K562 (cell line): ENCODE data around the gene RELA. TPM values are rescaled to one million over a fixed set of nuclear protein-coding genes. Genes with fewer than 3 reads are reported as not detected.

Experiments
- ATAC-seq: fragments of 200-7000 bp; cut with Tn5 transposase; 3 replicates; pipeline ENCODE4 v1.9.1; 2020; ENCODE audit warnings: moderate library complexity
- BruUV-seq: library from RNA; stranded (reverse); fragments of 400-500 nt; replicated peaks from 2 replicates; lab custom pipeline; 2021; lab: Mats Ljungman, UMichigan
- CTCF ChIA-PET: fragments of 300-600 bp; formaldehyde crosslinking; extraction: SDS; loops from one replicate; lab custom pipeline; 2021; ENCODE audit warnings: low intra/inter-chr PET ratio; lab: Yijun Ruan, JAX
- POLR2A ChIA-PET: fragments of 300-600, 350-650 bp; sonication (Branson Sonifier 250); formaldehyde crosslinking; extraction: SDS; loops from one replicate; lab custom pipeline; 2021; ENCODE audit warnings: antibody characterized with exemption, inconsistent platforms; lab: Yijun Ruan, JAX
- DNase-seq, 4 experiments: peaks; one replicate each; pipeline versions ENCODE4 v3.0.0 to v3.0.0-alpha.2; 2011 to 2018; ENCODE audit warnings: low spot score in 3 of 4, mixed read lengths in 3 of 4; ENCODE audit errors: extremely low read depth in 1 of 4
- FAIRE-seq: peaks from 2 replicates; lab custom pipeline; 2011; peaks lifted over from hg19 to GRCh38; lab: Jason Lieb, UNC
- H2AFZ ChIP-seq: 2 replicates; pipeline ENCODE4 v1.6.0; 2011; ENCODE audit warnings: low read depth, low read length, control low read depth, inconsistent platforms
- H3K27ac ChIP-seq: fragments of 200-600 bp; 3 replicates; pipeline ENCODE4 v1.8.0; 2011; ENCODE audit warnings: low read depth, mild to moderate bottlenecking, control low read depth, inconsistent platforms, low read length, moderate library complexity, mixed read lengths; ENCODE audit errors: extremely low read depth
- H3K27me3 ChIP-seq, 2 experiments: fragments of 300-600 bp in 1 of 2; 2 replicates in 1 of 2; 3 replicates in 1 of 2; pipeline versions ENCODE4 v1.6.0 to v1.8.0; 2011; ENCODE audit warnings: inconsistent platforms in 2 of 2, low read length in 2 of 2, mild to moderate bottlenecking in 1 of 2, mixed read lengths in 1 of 2, moderate library complexity in 1 of 2; ENCODE audit not compliant: control insufficient read depth in 2 of 2, insufficient read depth in 2 of 2
- H3K36me3 ChIP-seq: fragments of 300-600 bp; 3 replicates; pipeline ENCODE4 v1.8.0; 2011; ENCODE audit warnings: mild to moderate bottlenecking, low read length, inconsistent platforms; ENCODE audit not compliant: control insufficient read depth, insufficient read depth
- H3K4me1 ChIP-seq, 2 experiments: fragments of 200-600 bp in 1 of 2; replicated peaks in 1 of 2; 2 replicates in 1 of 2; 3 replicates in 1 of 2; pipeline versions ENCODE4 v1.5.1 to v1.8.0; 2011; ENCODE audit warnings: inconsistent platforms in 2 of 2, low read length in 2 of 2, mild to moderate bottlenecking in 1 of 2, mixed read lengths in 1 of 2, moderate library complexity in 1 of 2; ENCODE audit not compliant: control insufficient read depth in 2 of 2, insufficient read depth in 2 of 2
- H3K4me2 ChIP-seq: 2 replicates; pipeline ENCODE4 v1.6.1; 2011; ENCODE audit warnings: low read length, control low read depth, inconsistent platforms, mixed read lengths; ENCODE audit not compliant: insufficient read depth
- H3K4me3 ChIP-seq: fragments of 200-600 bp; sonication (generic), shearing (Covaris generic); 2 replicates; pipeline ENCODE4 v1.5.1; 2016; ENCODE audit warnings: control low read depth, inconsistent platforms
- H3K79me2 ChIP-seq: fragments of 200-600 bp; 3 replicates; pipeline ENCODE4 v1.8.0; 2011; ENCODE audit warnings: low read length, inconsistent platforms; ENCODE audit not compliant: control insufficient read depth, insufficient read depth
- H3K9ac ChIP-seq, 2 experiments: 2 replicates each; pipeline versions ENCODE4 v1.6.0 to v1.6.1; 2011; ENCODE audit warnings: low read depth in 2 of 2, low read length in 2 of 2, control low read depth in 1 of 2, inconsistent platforms in 1 of 2, mild to moderate bottlenecking in 1 of 2, mixed read lengths in 1 of 2; ENCODE audit not compliant: insufficient read depth in 1 of 2
- H3K9me1 ChIP-seq: one replicate; pipeline ENCODE4 v1.6.0; 2011; ENCODE audit warnings: inconsistent platforms, mild to moderate bottlenecking, low read length, moderate library complexity; ENCODE audit not compliant: control insufficient read depth, insufficient read depth
- H3K9me3 ChIP-seq: replicated peaks from 2 replicates; pipeline ENCODE4 v1.5.1; 2011; ENCODE audit warnings: low read depth, low read length, inconsistent platforms; ENCODE audit not compliant: control insufficient read depth, insufficient read depth
- H4K20me1 ChIP-seq: replicated peaks from 2 replicates; pipeline ENCODE4 v1.6.1; 2011; ENCODE audit warnings: low read length, inconsistent platforms, mixed read lengths; ENCODE audit not compliant: control insufficient read depth, insufficient read depth
- DACH1 ChIP-seq: fragments of 450-650 bp; IDR thresholded peaks from 2 replicates; pipeline ENCODE4 v1.6.1; 2018; ENCODE audit not compliant: partially characterized antibody
- PCBP2 ChIP-seq: fragments of 200-400 bp; formaldehyde crosslinking; IDR thresholded peaks from 2 replicates; pipeline ENCODE4 v1.6.1; 2018; ENCODE audit warnings: low read length, low read depth, mild to moderate bottlenecking, moderate library complexity; ENCODE audit not compliant: poor library complexity, severe bottlenecking
- ZC3H11A ChIP-seq: IDR thresholded peaks from 2 replicates; pipeline ENCODE4 v1.6.1; 2012; ENCODE audit warnings: low read depth, low read length, improper control_type of control experiment
- ZNF3 ChIP-seq: fragments of 250-450 bp; sonication (Bioruptor Pico); IDR thresholded peaks from 2 replicates; pipeline ENCODE4 v1.5.0; 2021; ENCODE audit warnings: mild to moderate bottlenecking, moderate library complexity
- ZNF436 ChIP-seq: fragments of 250-450, 450-650 bp; sonication (Bioruptor Pico); formaldehyde crosslinking; IDR thresholded peaks from 2 replicates; pipeline ENCODE4 v1.7.0; 2020; ENCODE audit warnings: mild to moderate bottlenecking
- WGBS: fragments of 100-300 bp; shearing (Covaris generic); methylation state at CpG from one replicate; pipeline ENCODE4 v1.1.6; 2016; ENCODE audit warnings: low coverage, mixed read lengths; ENCODE audit not compliant: insufficient coverage; ENCODE audit errors: missing lambda C conversion rate; 5-methylcytosine and 5-hydroxymethylcytosine counted together
- in situ Hi-C: fragments of 300-500 bp; cut with MboI; formaldehyde crosslinking; loops from 4 replicates; pipeline ENCODE4 v1.15.0; 2018; ENCODE audit warnings: inconsistent platforms, mixed read lengths
- intact Hi-C: fragments of 100-400 bp; cut with micrococcal nuclease; formaldehyde crosslinking; loops from 2 replicates; pipeline ENCODE4 v1.14.2; 2022
- polyA plus RNA-seq, 8 experiments: library from polyadenylated mRNA; depleted of rRNA in 4 of 8; stranded (reverse) in 5 of 8; unstranded in 3 of 8; fragments of >200 nt; fragmentation: Nextera tagmentation in 2 of 8; fragmentation: Illumina TruSeq in 1 of 8; extraction: Ambion mirVana in 2 of 8; extraction: Trizol in 1 of 8; gene quantifications; 2 replicates each; pipeline versions ENCODE4 v1.2.1 to v1.2.3, GENCODE V29; 2011 to 2014; ENCODE audit warnings: inconsistent platforms in 1 of 8, missing spikeins in 1 of 8
- total RNA-seq, 7 experiments: library from RNA; depleted of rRNA in 6 of 7; stranded (reverse); fragments of >200 nt in 6 of 7; fragmentation: Illumina TruSeq in 2 of 7; extraction: Trizol in 2 of 7; gene quantifications; 2 replicates each; pipeline versions ENCODE4 v1.2.1 to v1.2.3, GENCODE V29; 2011 to 2021; ENCODE audit warnings: low replicate concordance in 1 of 7
- TF ChIP-seq, protein P1 (sequence below): fragments of 450-650 bp; formaldehyde crosslinking; conservative IDR thresholded peaks from 2 replicates; pipeline ENCODE4 v1.4.0; 2022; ENCODE audit warnings: mild to moderate bottlenecking, missing genetic modification characterization
- TF ChIP-seq, protein P2 (sequence below): sonication (generic); formaldehyde crosslinking; IDR thresholded peaks from 2 replicates; pipeline ENCODE4 v1.8.0; 2023; ENCODE audit warnings: mild to moderate bottlenecking, missing genetic modification reagents
- TF ChIP-seq, protein P3 (sequence below): fragments of 250-450 bp; sonication (Bioruptor Pico); IDR thresholded peaks from 2 replicates; pipeline ENCODE4 v1.8.0; 2021; ENCODE audit warnings: moderate library complexity, mild to moderate bottlenecking, inconsistent platforms
- TF ChIP-seq, protein P4 (sequence below): fragments of 450-650 bp; IDR thresholded peaks from 2 replicates; pipeline ENCODE4 v1.6.1; 2017; ENCODE audit warnings: antibody characterized with exemption
- TF ChIP-seq, protein P5 (sequence below): fragments of 450-650 bp; IDR thresholded peaks from 2 replicates; pipeline ENCODE4 v1.6.1; 2016; ENCODE audit warnings: borderline replicate concordance

The RELA gene
- total and polyA plus RNA-seq, 9 of the 15 experiments (the other 6 are each of a cell fraction or from before 2014, with no cell fraction given), result 6.0 to 67.4 (median 20.6) TPM

DNA sequence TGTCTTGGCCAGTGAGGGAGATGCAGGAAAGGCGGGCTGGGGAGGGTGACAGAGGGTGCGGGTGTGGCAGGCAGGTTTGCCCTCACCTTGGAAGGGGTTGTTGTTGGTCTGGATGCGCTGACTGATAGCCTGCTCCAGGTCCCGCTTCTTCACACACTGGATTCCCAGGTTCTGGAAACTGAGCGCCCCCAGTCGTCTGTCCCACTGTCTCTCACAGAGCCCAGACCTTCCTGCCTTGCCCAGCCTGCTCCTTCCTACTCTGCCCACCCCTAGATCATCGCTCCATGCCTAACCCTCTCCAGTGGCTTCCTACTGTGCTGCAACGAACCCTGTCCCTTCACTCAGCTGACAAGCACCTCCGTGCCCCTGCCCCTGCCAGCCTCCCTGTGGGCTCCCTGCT lies 2.7 kb downstream of the RELA start:
- intact Hi-C loops, result no loop called here
- TF ChIP-seq, protein P1, sequence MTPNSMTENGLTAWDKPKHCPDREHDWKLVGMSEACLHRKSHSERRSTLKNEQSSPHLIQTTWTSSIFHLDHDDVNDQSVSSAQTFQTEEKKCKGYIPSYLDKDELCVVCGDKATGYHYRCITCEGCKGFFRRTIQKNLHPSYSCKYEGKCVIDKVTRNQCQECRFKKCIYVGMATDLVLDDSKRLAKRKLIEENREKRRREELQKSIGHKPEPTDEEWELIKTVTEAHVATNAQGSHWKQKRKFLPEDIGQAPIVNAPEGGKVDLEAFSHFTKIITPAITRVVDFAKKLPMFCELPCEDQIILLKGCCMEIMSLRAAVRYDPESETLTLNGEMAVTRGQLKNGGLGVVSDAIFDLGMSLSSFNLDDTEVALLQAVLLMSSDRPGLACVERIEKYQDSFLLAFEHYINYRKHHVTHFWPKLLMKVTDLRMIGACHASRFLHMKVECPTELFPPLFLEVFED (CRISPR knock-in tag), result no peak
- no peak for TF ChIP-seq ZNF3 (CRISPR knock-in tag)
- TF ChIP-seq DACH1, result no peak
- TF ChIP-seq, protein P2, sequence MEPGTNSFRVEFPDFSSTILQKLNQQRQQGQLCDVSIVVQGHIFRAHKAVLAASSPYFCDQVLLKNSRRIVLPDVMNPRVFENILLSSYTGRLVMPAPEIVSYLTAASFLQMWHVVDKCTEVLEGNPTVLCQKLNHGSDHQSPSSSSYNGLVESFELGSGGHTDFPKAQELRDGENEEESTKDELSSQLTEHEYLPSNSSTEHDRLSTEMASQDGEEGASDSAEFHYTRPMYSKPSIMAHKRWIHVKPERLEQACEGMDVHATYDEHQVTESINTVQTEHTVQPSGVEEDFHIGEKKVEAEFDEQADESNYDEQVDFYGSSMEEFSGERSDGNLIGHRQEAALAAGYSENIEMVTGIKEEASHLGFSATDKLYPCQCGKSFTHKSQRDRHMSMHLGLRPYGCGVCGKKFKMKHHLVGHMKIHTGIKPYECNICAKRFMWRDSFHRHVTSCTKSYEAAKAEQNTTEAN (CRISPR knock-in tag), result no peak
- TF ChIP-seq, protein P3, sequence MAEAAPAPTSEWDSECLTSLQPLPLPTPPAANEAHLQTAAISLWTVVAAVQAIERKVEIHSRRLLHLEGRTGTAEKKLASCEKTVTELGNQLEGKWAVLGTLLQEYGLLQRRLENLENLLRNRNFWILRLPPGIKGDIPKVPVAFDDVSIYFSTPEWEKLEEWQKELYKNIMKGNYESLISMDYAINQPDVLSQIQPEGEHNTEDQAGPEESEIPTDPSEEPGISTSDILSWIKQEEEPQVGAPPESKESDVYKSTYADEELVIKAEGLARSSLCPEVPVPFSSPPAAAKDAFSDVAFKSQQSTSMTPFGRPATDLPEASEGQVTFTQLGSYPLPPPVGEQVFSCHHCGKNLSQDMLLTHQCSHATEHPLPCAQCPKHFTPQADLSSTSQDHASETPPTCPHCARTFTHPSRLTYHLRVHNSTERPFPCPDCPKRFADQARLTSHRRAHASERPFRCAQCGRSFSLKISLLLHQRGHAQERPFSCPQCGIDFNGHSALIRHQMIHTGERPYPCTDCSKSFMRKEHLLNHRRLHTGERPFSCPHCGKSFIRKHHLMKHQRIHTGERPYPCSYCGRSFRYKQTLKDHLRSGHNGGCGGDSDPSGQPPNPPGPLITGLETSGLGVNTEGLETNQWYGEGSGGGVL (CRISPR knock-in tag), result no peak
- TF ChIP-seq, protein P4, sequence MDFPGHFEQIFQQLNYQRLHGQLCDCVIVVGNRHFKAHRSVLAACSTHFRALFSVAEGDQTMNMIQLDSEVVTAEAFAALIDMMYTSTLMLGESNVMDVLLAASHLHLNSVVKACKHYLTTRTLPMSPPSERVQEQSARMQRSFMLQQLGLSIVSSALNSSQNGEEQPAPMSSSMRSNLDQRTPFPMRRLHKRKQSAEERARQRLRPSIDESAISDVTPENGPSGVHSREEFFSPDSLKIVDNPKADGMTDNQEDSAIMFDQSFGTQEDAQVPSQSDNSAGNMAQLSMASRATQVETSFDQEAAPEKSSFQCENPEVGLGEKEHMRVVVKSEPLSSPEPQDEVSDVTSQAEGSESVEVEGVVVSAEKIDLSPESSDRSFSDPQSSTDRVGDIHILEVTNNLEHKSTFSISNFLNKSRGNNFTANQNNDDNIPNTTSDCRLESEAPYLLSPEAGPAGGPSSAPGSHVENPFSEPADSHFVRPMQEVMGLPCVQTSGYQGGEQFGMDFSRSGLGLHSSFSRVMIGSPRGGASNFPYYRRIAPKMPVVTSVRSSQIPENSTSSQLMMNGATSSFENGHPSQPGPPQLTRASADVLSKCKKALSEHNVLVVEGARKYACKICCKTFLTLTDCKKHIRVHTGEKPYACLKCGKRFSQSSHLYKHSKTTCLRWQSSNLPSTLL, result no peak
- TF ChIP-seq ZNF436 (CRISPR knock-in tag), result no peak
- TF ChIP-seq, protein P5, sequence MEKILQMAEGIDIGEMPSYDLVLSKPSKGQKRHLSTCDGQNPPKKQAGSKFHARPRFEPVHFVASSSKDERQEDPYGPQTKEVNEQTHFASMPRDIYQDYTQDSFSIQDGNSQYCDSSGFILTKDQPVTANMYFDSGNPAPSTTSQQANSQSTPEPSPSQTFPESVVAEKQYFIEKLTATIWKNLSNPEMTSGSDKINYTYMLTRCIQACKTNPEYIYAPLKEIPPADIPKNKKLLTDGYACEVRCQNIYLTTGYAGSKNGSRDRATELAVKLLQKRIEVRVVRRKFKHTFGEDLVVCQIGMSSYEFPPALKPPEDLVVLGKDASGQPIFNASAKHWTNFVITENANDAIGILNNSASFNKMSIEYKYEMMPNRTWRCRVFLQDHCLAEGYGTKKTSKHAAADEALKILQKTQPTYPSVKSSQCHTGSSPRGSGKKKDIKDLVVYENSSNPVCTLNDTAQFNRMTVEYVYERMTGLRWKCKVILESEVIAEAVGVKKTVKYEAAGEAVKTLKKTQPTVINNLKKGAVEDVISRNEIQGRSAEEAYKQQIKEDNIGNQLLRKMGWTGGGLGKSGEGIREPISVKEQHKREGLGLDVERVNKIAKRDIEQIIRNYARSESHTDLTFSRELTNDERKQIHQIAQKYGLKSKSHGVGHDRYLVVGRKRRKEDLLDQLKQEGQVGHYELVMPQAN, result no peak
- TF ChIP-seq PCBP2, result no peak
- no peak for TF ChIP-seq ZC3H11A

More for the DNA sequence above, 2.7 kb downstream of the RELA start:
- no peak for FAIRE-seq
- DNase-seq, result no peak
- 92% methylated on average over 8 of the region's 9 CpGs for WGBS
- no peaks in the 10 kb centered on the region for H3K9me3 ChIP-seq
- 0 out of 2 replicates have a peak, but pooled peaks cover 4% of the 10 kb centered on the region for H4K20me1 ChIP-seq
- no peak overlapping the region for H3K4me3 ChIP-seq
- peaks cover 5% of the 10 kb centered on the region for H3K9me1 ChIP-seq
- peaks cover 7 to 20% of the 10 kb centered on the region in 2 experiments; a peak in 4 of 5 replicates for H3K4me1 ChIP-seq
- ChIA-PET CTCF (no interaction called here), POLR2A (interaction anchor here (0.6 kb wide), 1 partner anchor 242 kb away, joined by 5 read pairs; no protein-coding TSS in a partner anchor)
- no TSS peak for BruUV-seq
- H3K27ac ChIP-seq, result no peak overlapping the region
- 0 out of 4 replicates have a peak overlapping the region, but pooled peaks of 1 of the 2 experiments have one; percentile 3 for H3K9ac ChIP-seq
- H3K36me3 ChIP-seq, result peaks cover 64% of the 10 kb centered on the region
- ATAC-seq, result no peak
- no peak overlapping the region for H2AFZ ChIP-seq
- no peak overlapping the region for H3K4me2 ChIP-seq
- H3K79me2 ChIP-seq, result peaks cover 25% of the 10 kb centered on the region
- H3K27me3 ChIP-seq, result no peaks in the 10 kb centered on the region
- in situ Hi-C loops, result no loop called here
